Peyer's patch (tissue), 4 donors: Measurements from ENCODE around the gene DERL2.

Experiments
- POLR2A ChIP-seq, 2 donors: fragments of 450-650 bp; IDR thresholded peaks; one replicate each; pipeline ENCODE4 v1.5.1; 2017; ENCODE audit warnings: antibody characterized with exemption in 2 of 2, mild to moderate bottlenecking in 2 of 2, moderate library complexity in 2 of 2
- TF ChIP-seq, protein P1 (sequence below), 6 experiments: fragments of 450-650 bp in 4 of 6; fragments of 200-600 bp in 2 of 6; sonication (generic) in 1 of 6; IDR thresholded peaks; one replicate each; pipeline ENCODE4 v1.5.1; 2017 to 2019; ENCODE audit warnings: antibody characterized with exemption in 6 of 6, mild to moderate bottlenecking in 3 of 6, moderate library complexity in 1 of 6

GRCh38 chr17:5434984-5435383 lies 51.0 kb downstream of the DERL2 start:
- TF ChIP-seq, protein P1, sequence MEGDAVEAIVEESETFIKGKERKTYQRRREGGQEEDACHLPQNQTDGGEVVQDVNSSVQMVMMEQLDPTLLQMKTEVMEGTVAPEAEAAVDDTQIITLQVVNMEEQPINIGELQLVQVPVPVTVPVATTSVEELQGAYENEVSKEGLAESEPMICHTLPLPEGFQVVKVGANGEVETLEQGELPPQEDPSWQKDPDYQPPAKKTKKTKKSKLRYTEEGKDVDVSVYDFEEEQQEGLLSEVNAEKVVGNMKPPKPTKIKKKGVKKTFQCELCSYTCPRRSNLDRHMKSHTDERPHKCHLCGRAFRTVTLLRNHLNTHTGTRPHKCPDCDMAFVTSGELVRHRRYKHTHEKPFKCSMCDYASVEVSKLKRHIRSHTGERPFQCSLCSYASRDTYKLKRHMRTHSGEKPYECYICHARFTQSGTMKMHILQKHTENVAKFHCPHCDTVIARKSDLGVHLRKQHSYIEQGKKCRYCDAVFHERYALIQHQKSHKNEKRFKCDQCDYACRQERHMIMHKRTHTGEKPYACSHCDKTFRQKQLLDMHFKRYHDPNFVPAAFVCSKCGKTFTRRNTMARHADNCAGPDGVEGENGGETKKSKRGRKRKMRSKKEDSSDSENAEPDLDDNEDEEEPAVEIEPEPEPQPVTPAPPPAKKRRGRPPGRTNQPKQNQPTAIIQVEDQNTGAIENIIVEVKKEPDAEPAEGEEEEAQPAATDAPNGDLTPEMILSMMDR (IDR thresholded peaks at IDR 0.05) = no peak
- no peak for TF ChIP-seq POLR2A (IDR thresholded peaks at IDR 0.05)
